ENCODE data around the gene RBM38. TPM values are rescaled to one million over a fixed set of nuclear protein-coding genes. Genes with fewer than 3 reads are reported as not detected.

RBM38 gene
- total and polyA plus RNA-seq, 5 donors, result 82.6 to 182 (median 95.7) TPM

DNA sequence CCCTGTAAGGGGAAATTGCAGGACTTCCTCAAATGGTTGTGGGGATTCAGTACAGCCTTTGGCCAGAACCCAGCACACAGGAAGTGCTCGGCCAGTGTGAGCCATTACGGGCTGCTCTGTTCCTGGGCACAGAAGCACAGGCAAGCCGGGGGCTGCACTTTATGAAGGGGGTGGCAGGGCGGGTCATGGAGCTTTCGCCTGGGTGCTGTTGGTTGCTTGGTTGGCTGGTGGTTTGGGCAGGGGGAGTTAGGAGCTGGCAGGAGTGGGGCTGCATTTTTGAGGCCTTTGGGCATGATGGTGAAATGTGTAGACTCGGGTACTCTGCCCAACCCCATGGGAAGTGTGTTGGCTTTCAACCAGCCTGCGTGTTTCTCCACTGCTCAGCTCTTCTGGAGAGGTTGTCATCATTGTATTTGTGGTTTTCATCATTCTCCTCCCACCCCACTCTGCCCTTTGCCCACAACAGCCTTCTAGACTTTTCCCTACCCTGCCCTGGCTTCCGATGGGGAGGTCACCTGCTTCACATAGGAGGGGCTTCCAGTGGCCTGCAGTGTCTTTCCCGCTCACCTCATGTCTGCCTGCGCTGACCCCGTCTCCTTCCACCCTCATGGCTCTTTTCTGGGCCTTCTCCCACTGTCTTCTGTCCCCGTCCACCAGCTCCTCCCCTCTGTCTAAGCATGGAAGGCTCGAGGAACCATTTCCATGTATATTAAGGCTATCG lies 16.1 kb upstream of the RBM38 start:
- Histone ChIP-seq H3K4me1 (ENCODE audit: control insufficient read depth, insufficient read depth, low read length) (no peaks in the 10 kb centered on the region), H3K27ac (ENCODE audit: low read length) (peak overlapping the region; percentile 53), H3K4me3 (ENCODE audit: low read length) (no peak overlapping the region), H3K27me3 (ENCODE audit: control insufficient read depth, insufficient read depth) (no peaks in the 10 kb centered on the region), H3K9me3 (ENCODE audit: control insufficient read depth, low read length) (no peaks in the 10 kb centered on the region)
- peak in 1 of 3 donors; percentile 75 for DNase-seq
- 70% methylated on average over 14 of the region's 14 CpGs for WGBS
- intact Hi-C loops (cut with DNase I), result loop anchor here in 1 of 4 donors (10.0 kb wide), 1 partner anchor 220 kb away; no protein-coding TSS in a partner anchor
- ATAC-seq, result peak; percentile 30 to 68

DNA sequence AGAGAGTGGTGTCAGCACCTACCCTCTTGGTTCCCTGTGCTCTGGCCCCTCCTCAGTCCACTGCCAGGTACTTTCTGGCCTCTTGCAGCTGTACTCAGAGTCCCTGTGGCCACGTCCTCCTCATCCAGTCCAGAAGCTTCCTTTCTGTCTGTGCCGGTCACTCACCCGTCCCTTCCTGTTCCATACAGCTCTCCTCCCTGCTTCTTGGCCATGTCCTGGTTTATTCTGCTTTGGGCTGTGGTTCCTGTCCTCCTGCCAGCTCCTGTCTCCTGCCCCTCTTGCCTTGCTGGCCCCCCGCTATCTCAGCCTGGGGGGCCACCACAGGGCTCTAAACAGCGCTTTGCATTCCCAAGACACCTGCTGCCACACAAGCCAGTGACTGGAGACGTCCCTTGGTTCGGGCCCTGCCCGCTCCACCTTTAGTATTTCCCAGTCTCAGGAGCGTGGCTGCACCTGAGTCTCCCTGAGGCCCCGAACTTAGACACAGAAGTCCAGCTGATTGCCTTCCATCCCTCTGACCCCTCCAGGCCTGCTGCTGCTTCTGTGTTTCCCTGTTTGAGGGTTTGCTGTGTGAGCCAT lies 15.5 kb upstream of the RBM38 start:
- H3K27ac ChIP-seq (ENCODE audit: low read length), result peak overlapping the region; percentile 53
- DNase-seq, result no peak
- H3K9me3 ChIP-seq (ENCODE audit: control insufficient read depth, low read length), result no peaks in the 10 kb centered on the region
- ATAC-seq, result peak; percentile 15 to 36
- 84% methylated on average over 10 of the region's 10 CpGs for WGBS
- intact Hi-C loops (cut with DNase I), result loop anchor here in 1 of 4 donors (10.0 kb wide), 1 partner anchor 219 kb away; no protein-coding TSS in a partner anchor
- H3K4me3 ChIP-seq (ENCODE audit: low read length), result no peak overlapping the region
- H3K4me1 ChIP-seq (ENCODE audit: control insufficient read depth, insufficient read depth, low read length), result no peaks in the 10 kb centered on the region
- H3K27me3 ChIP-seq (ENCODE audit: control insufficient read depth, insufficient read depth), result no peaks in the 10 kb centered on the region

DNA sequence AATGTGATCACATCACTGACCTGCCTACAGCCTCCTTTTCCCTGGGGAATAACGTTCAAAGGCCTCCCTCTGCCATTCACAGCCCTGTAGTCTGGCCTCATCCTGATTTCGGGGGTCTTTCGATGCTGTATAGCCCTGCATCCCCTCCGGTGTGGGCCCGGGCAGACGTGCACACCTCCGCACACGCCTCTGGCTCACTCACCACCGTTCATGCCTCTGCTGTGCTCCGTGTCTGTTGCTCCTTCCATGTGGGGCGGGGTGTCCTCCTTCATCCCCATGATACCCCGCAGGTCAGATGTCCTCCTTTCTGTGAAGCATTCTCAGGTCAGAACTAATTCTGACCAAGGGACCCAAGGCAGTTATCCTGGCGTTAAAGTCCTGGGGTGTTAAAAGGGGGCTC lies 13.8 kb upstream of the RBM38 start:
- H3K9me3 ChIP-seq (ENCODE audit: control insufficient read depth, low read length), result no peaks in the 10 kb centered on the region
- H3K4me3 ChIP-seq (ENCODE audit: low read length), result no peak overlapping the region
- no peaks in the 10 kb centered on the region for H3K4me1 ChIP-seq (ENCODE audit: control insufficient read depth, insufficient read depth, low read length)
- intact Hi-C loops (cut with DNase I), result loop anchor here in 1 of 4 donors (10.0 kb wide), 1 partner anchor 217 kb away; no protein-coding TSS in a partner anchor
- whole genome bisulfite sequencing, result 84% methylated on average over 13 of the region's 13 CpGs
- no peaks in the 10 kb centered on the region for H3K27me3 ChIP-seq (ENCODE audit: control insufficient read depth, insufficient read depth)
- DNase-seq (no peak), ATAC-seq (no peak)
- no peak overlapping the region for H3K27ac ChIP-seq (ENCODE audit: low read length)

DNA sequence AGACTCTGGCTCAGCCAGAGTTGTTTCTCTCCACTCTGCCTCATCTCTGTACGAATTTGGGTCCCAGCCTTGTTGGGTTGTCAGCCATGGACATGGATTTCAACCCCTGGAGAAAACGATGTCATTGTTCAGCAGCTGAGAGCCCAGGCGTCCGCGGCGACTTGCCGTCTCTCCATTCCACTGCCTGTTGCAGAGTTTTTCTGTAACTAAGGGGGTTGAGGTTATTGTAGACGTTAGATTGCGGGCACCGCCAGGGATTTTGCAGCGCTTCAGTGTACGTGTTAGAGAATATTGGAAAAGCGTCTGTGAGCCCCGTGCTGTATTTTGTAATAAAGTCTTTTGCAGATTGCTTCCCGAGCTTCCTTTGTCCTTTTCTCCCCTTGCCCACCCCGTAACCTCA lies 13.1 kb upstream of the RBM38 start:
- ATAC-seq (no peak), DNase-seq (no peak)
- Histone ChIP-seq H3K9me3 (ENCODE audit: control insufficient read depth, low read length) (no peaks in the 10 kb centered on the region), H3K27ac (ENCODE audit: low read length) (no peak overlapping the region), H3K27me3 (ENCODE audit: control insufficient read depth, insufficient read depth) (no peaks in the 10 kb centered on the region), H3K4me1 (ENCODE audit: control insufficient read depth, insufficient read depth, low read length) (no peaks in the 10 kb centered on the region), H3K4me3 (ENCODE audit: low read length) (no peak overlapping the region)
- WGBS, result 83% methylated on average over 16 of the region's 16 CpGs
- intact Hi-C loops (cut with DNase I), result loop anchor here in 1 of 4 donors (10.0 kb wide), 1 partner anchor 217 kb away; no protein-coding TSS in a partner anchor

DNA sequence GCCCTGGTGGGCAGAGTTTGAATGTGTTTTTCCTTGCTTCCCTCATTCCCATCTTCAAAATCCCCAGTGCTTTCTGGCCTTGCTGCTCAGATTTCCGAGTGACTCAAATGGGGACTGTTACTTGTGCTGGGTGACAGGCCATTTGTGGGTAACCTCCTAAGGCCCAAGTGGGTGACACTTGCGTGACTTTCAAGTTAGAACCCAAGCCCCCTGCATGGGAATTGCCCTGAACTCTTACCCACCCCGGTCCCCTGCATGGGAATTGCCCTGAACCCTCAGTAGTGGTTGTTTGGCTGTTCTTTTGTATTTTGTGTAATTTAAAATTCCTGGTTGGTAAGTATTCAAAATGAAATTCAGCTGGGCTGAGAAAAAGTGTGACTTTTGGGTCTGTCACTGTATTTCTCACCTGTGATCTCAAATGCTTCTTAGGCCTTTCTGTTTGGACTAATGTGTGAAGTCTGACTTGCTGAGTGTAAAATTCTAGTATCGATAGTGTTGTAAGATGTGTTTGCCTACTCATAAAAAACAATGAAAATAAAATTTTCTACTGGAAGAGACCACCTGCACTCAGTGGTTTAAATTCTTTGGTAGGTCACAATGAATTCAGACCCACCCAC lies 12.4 kb upstream of the RBM38 start:
- no peaks in the 10 kb centered on the region for H3K9me3 ChIP-seq (ENCODE audit: control insufficient read depth, low read length)
- WGBS, result 88% methylated on average over 4 of the region's 4 CpGs
- intact Hi-C loops (cut with DNase I), result loop anchor here in 1 of 4 donors (10.0 kb wide), 1 partner anchor 216 kb away; no protein-coding TSS in a partner anchor
- H3K27me3 ChIP-seq (ENCODE audit: control insufficient read depth, insufficient read depth), result no peaks in the 10 kb centered on the region
- no peak overlapping the region for H3K4me3 ChIP-seq (ENCODE audit: low read length)
- DNase-seq (no peak), ATAC-seq (no peak)
- H3K27ac ChIP-seq (ENCODE audit: low read length), result no peak overlapping the region
- no peaks in the 10 kb centered on the region for H3K4me1 ChIP-seq (ENCODE audit: control insufficient read depth, insufficient read depth, low read length)

DNA sequence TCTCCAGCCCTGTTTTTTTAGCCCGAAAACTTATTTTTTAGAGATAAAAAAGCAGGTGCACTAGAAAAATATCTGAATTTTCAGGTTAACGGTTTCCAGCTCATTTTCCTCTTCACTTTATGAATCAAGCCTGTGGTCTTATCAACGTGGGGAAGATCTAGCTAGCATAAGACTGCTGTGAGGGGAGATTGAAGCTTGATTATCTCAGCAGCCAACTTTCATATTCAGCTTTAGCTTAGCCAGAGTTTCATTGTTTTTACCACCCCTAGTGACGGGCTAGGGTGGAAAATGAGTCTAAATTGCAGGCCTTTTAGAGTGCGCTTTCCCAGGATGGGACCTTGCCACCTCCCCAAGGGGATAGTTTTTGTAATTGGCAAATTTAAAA lies 11.9 kb upstream of the RBM38 start:
- ATAC-seq (no peak), DNase-seq (no peak)
- no peaks in the 10 kb centered on the region for H3K9me3 ChIP-seq (ENCODE audit: control insufficient read depth, low read length)
- H3K4me1 ChIP-seq (ENCODE audit: control insufficient read depth, insufficient read depth, low read length), result no peaks in the 10 kb centered on the region
- H3K4me3 ChIP-seq (ENCODE audit: low read length), result no peak overlapping the region
- 77% methylated on average over 5 of the region's 5 CpGs for WGBS
- no peak overlapping the region for H3K27ac ChIP-seq (ENCODE audit: low read length)
- intact Hi-C loops (cut with DNase I), result loop anchor here in 1 of 4 donors (10.0 kb wide), 1 partner anchor 216 kb away; no protein-coding TSS in a partner anchor
- no peaks in the 10 kb centered on the region for H3K27me3 ChIP-seq (ENCODE audit: control insufficient read depth, insufficient read depth)

DNA sequence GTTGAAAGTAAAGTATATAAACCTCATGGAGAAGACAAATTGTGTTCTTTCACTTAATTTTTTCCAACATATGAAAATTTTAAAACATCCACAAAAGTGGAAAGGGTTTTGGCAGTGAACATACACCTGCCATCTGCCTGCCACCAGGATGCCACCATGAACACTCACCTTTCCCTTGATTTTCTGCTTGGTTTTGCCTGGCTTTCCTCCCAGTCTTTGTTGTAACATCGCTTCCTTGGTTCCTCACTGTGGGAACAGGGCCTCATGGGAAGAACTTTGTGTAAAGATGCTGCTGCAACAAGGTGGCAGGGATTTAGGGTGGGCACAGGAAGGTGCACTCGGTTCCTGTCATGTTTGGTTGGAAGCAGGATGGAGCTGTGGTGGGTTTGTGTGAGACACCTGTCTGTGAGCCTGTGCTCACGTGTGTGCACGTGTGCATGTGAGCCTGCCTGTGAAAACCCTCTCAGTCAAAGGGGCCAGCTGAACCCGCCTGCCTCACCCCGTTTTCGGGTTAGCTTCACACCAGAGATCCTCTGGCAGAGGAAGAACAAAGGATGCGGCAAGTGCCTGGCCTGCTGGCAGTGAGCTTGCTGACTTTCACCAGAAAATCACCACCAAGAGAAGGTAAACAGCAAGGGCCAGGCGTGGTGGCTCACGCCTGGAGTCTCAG lies 11.0 kb upstream of the RBM38 start:
- H3K27me3 ChIP-seq (ENCODE audit: control insufficient read depth, insufficient read depth), result no peaks in the 10 kb centered on the region
- H3K9me3 ChIP-seq (ENCODE audit: control insufficient read depth, low read length), result no peaks in the 10 kb centered on the region
- no peak for DNase-seq
- no peak overlapping the region for H3K4me3 ChIP-seq (ENCODE audit: low read length)
- H3K27ac ChIP-seq (ENCODE audit: low read length), result no peak overlapping the region
- 89% methylated on average over 10 of the region's 10 CpGs for WGBS
- H3K4me1 ChIP-seq (ENCODE audit: control insufficient read depth, insufficient read depth, low read length), result no peaks in the 10 kb centered on the region
- intact Hi-C loops (cut with DNase I), result loop anchor here in 2 of 4 donors (5.0 kb wide), 1 partner anchor 117 kb away; no protein-coding TSS in a partner anchor
- no peak for ATAC-seq

DNA sequence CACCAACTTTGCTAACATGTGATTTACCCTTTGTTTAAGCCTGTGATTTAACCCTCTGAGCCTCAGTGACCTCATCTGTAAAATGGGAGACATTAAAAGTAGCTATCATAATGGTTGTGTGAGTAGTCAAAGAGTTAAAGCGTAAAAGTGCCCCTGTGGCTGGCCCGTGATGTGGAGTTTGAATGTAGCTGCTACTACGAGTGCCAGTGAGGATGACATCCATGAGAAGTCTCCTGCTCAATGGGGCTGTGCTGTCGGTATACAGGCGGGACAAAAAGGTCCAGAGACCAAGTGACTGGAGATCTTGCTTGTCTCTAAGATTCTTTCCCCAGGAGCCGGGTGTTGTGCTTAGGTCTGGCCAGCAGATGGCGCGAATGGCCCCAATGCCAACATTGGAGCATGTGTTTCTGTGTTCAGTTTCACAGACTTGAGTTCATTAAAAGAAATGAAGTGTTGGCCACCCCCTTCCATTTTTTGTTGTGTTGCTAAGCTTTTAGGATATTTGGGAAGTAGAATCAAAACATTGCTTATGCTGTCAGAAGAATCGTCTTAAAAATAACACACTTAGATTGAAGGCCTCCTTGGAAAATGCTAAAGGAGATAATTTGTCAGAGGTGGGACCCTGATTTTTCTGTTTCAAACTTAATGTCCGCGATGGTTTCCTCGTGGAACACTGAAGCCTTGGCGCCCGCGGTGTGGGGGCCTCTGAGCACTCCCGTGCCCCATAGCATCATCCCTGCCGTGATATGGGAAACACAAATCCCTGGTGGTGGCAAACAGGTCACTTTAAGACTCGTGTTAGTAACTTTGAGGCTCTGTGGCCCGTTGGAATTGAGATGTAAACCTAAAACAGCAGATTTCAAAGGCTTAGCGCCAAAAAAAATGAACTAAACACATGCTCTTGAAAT lies 9.3 kb upstream of the RBM38 start:
- DNase-seq, result peak; percentile 78 to 93 (median 91)
- intact Hi-C loops (cut with DNase I), result loop anchor here (1.0 to 5.0 kb wide), 3 partner anchors 111 to 115 kb away; no protein-coding TSS in a partner anchor
- Histone ChIP-seq H3K27ac (ENCODE audit: low read length) (no peak overlapping the region), H3K4me3 (ENCODE audit: low read length) (no peak overlapping the region), H3K27me3 (ENCODE audit: control insufficient read depth, insufficient read depth) (no peaks in the 10 kb centered on the region), H3K9me3 (ENCODE audit: control insufficient read depth, low read length) (no peaks in the 10 kb centered on the region), H3K4me1 (ENCODE audit: control insufficient read depth, insufficient read depth, low read length) (no peaks in the 10 kb centered on the region)
- peak; percentile 47 to 60 for ATAC-seq
- 47% methylated on average over 20 of the region's 20 CpGs for WGBS

DNA sequence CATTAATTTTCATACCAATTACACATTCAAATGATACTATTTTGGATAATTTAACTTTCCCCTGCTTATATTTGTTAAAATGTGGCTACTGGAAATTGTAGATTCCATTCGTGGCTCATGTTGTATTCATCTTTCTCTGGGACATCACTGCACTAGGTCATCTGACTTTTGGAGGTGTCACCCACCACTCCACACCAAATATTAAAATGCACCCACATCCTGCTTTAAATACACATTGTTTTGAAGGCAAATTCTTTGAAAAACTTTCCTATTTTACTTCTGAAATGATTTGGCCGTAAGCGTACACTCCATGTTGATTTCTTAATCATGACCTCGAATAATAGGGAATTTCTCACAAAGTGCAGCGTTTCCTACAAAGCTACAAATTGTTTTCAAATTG lies 8.7 kb upstream of the RBM38 start:
- 87% methylated on average over 5 of the region's 5 CpGs for WGBS
- H3K27ac ChIP-seq (ENCODE audit: low read length), result no peak overlapping the region
- no peaks in the 10 kb centered on the region for H3K9me3 ChIP-seq (ENCODE audit: control insufficient read depth, low read length)
- ATAC-seq (no peak), DNase-seq (no peak)
- no peaks in the 10 kb centered on the region for H3K27me3 ChIP-seq (ENCODE audit: control insufficient read depth, insufficient read depth)
- intact Hi-C loops (cut with DNase I), result loop anchor here in 3 of 4 donors (2.0 to 5.0 kb wide), 2 partner anchors 110 to 115 kb away; no protein-coding TSS in a partner anchor
- no peak overlapping the region for H3K4me3 ChIP-seq (ENCODE audit: low read length)
- no peaks in the 10 kb centered on the region for H3K4me1 ChIP-seq (ENCODE audit: control insufficient read depth, insufficient read depth, low read length)

Data from right cardiac atrium (tissue), 5 donors.